PFSK-1 (cell line): ENCODE measurements around the gene PDCD11.

ENCODE experiments used
- FOXP2 ChIP-seq: optimal IDR thresholded peaks from 2 replicates; pipeline ENCODE3; 2011; ENCODE audit warnings: borderline replicate concordance, control low read depth, inconsistent platforms; ENCODE audit not compliant: insufficient read depth; ENCODE audit errors: extremely low read length, extremely low read depth
- POLR2AphosphoS5 ChIP-seq: IDR thresholded peaks from 2 replicates; pipeline ENCODE4 v1.6.1; 2012; ENCODE audit warnings: low read depth, mild to moderate bottlenecking, control low read depth, low read length, moderate library complexity
- REST ChIP-seq, 2 experiments: IDR thresholded peaks; 2 replicates each; pipeline versions ENCODE4 v1.6.1 to v1.8.0; 2011 to 2012; ENCODE audit warnings: low read depth in 2 of 2, low read length in 2 of 2, control low read depth in 1 of 2, inconsistent platforms in 1 of 2, mild to moderate bottlenecking in 1 of 2, moderate library complexity in 1 of 2; ENCODE audit not compliant: insufficient read depth in 1 of 2
- SIN3A ChIP-seq: IDR thresholded peaks from 2 replicates; pipeline ENCODE4 v1.6.1; 2012; ENCODE audit warnings: mild to moderate bottlenecking, low read length, moderate library complexity, borderline replicate concordance; ENCODE audit not compliant: insufficient read depth
- TAF1 ChIP-seq: IDR thresholded peaks from 2 replicates; pipeline ENCODE4 v1.6.1; 2012; ENCODE audit warnings: low read length, control low read depth, borderline replicate concordance; ENCODE audit not compliant: insufficient read depth

PDCD11 gene

GRCh38 chr10:103374263-103374662 lies 22.2 kb upstream of the PDCD11 start:
- TF ChIP-seq SIN3A, result no peak
- TF ChIP-seq TAF1, result no peak
- no peak for TF ChIP-seq REST (IDR thresholded peaks at IDR 0.05; ENCODE audit: insufficient read depth in 1 of 2, low read depth in 2 of 2, low read length in 2 of 2)
- TF ChIP-seq POLR2AphosphoS5, result no peak
- TF ChIP-seq FOXP2, result no peak

GRCh38 chr10:103382769-103383168 lies 13.7 kb upstream of the PDCD11 start:
- TF ChIP-seq TAF1 (no peak), SIN3A (no peak), REST (IDR thresholded peaks at IDR 0.05; ENCODE audit: insufficient read depth in 1 of 2, low read depth in 2 of 2, low read length in 2 of 2) (no peak), POLR2AphosphoS5 (no peak), FOXP2 (no peak)

GRCh38 chr10:103394180-103394579 lies 2.2 kb upstream of the PDCD11 start:
- no peak for TF ChIP-seq SIN3A
- TF ChIP-seq REST (IDR thresholded peaks at IDR 0.05; ENCODE audit: insufficient read depth in 1 of 2, low read depth in 2 of 2, low read length in 2 of 2), result no peak
- no peak for TF ChIP-seq POLR2AphosphoS5
- no peak for TF ChIP-seq FOXP2
- no peak for TF ChIP-seq TAF1

- TF ChIP-seq SIN3A, result no peak
- TF ChIP-seq TAF1, result no peak
- no peak for TF ChIP-seq POLR2AphosphoS5
These were observed 716 bp upstream of the PDCD11 start for GRCh38 chr10:103395754-103396066.

- TF ChIP-seq FOXP2 (no peak), REST (IDR thresholded peaks at IDR 0.05; ENCODE audit: insufficient read depth in 1 of 2, low read depth in 2 of 2, low read length in 2 of 2) (no peak), TAF1 (no peak), POLR2AphosphoS5 (no peak; the same call in 1 of the 2 replicates), SIN3A (no peak)
These were observed 312 bp downstream of the PDCD11 start for GRCh38 chr10:103396789-103397087.
